BJ (cell line): ENCODE data around the gene NOC2L. TPM values are rescaled to one million over a fixed set of nuclear protein-coding genes. Genes with fewer than 3 reads are reported as not detected.
A peak's percentile ranks its signal among the peaks of the same experiment; 100 is the strongest.

ENCODE experiments used
- CTCF ChIA-PET: fragments of 350-600 bp; formaldehyde crosslinking; extraction: SDS; loops from one replicate; lab custom pipeline; 2021; ENCODE audit warnings: antibody characterized with exemption, inconsistent platforms; lab: Yijun Ruan, JAX
- POLR2A ChIA-PET: fragments of 300-600 bp; sonication (Branson Sonifier 250); formaldehyde crosslinking; extraction: SDS; loops from one replicate; lab custom pipeline; 2021; ENCODE audit warnings: antibody characterized with exemption; lab: Charles Lee
- DNase-seq: peaks from one replicate; pipeline ENCODE4 v3.0.0-alpha.2; 2011; ENCODE audit warnings: low read depth
- H3K27me3 ChIP-seq: 2 replicates; pipeline ENCODE4 v1.6.0; 2011; ENCODE audit warnings: low read length; ENCODE audit not compliant: control insufficient read depth, insufficient read depth
- H3K36me3 ChIP-seq: 2 replicates; pipeline ENCODE4 v1.5.1; 2011; ENCODE audit warnings: low read length; ENCODE audit not compliant: control insufficient read depth, insufficient read depth
- H3K4me3 ChIP-seq: 2 replicates; pipeline ENCODE4 v1.5.1; 2011; ENCODE audit warnings: low read depth, mild to moderate bottlenecking, control low read depth, low read length
- polyA plus RNA-seq: library from polyadenylated mRNA; depleted of rRNA; stranded (reverse); fragments of >200 nt; gene quantifications from 2 replicates; pipeline ENCODE4 v1.2.3, GENCODE V29; 2011
- TF ChIP-seq, protein P1 (sequence below): IDR thresholded peaks from 2 replicates; pipeline ENCODE4 v1.5.1; 2011; ENCODE audit warnings: low read depth, mild to moderate bottlenecking, control low read depth, inconsistent platforms, low read length, moderate library complexity; ENCODE audit not compliant: insufficient read depth

NOC2L gene
- polyA plus RNA-seq, 1 experiment = 49.7 TPM

- no peaks in the 10 kb centered on the region for H3K27me3 ChIP-seq
- CTCF ChIA-PET = no interaction called here
- H3K36me3 ChIP-seq = peaks cover 14% of the 10 kb centered on the region
- POLR2A ChIA-PET = no interaction called here
- no peak for DNase-seq
- TF ChIP-seq, protein P1, sequence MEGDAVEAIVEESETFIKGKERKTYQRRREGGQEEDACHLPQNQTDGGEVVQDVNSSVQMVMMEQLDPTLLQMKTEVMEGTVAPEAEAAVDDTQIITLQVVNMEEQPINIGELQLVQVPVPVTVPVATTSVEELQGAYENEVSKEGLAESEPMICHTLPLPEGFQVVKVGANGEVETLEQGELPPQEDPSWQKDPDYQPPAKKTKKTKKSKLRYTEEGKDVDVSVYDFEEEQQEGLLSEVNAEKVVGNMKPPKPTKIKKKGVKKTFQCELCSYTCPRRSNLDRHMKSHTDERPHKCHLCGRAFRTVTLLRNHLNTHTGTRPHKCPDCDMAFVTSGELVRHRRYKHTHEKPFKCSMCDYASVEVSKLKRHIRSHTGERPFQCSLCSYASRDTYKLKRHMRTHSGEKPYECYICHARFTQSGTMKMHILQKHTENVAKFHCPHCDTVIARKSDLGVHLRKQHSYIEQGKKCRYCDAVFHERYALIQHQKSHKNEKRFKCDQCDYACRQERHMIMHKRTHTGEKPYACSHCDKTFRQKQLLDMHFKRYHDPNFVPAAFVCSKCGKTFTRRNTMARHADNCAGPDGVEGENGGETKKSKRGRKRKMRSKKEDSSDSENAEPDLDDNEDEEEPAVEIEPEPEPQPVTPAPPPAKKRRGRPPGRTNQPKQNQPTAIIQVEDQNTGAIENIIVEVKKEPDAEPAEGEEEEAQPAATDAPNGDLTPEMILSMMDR = no peak
- no peak overlapping the region for H3K4me3 ChIP-seq
These were observed 15.3 kb downstream of the NOC2L start for GRCh38 chr1:943545-944340.

- ChIA-PET POLR2A (no interaction called here), CTCF (interaction anchor here (0.6 to 1.4 kb wide), 3 partner anchors 8 to 69 kb away, joined by 3 to 5 read pairs (median 3); no protein-coding TSS in a partner anchor)
- Histone ChIP-seq H3K4me3 (no peak overlapping the region), H3K27me3 (no peaks in the 10 kb centered on the region), H3K36me3 (peaks cover 8% of the 10 kb centered on the region)
- no peak for DNase-seq
- TF ChIP-seq, protein P1 = no peak
These were observed 16.1 kb downstream of the NOC2L start for GRCh38 chr1:942864-943533.

GRCh38 chr1:942411-942821 lies 16.6 kb downstream of the NOC2L start:
- H3K4me3 ChIP-seq = peak overlapping the region; percentile 36
- TF ChIP-seq, protein P1 = no peak
- H3K36me3 ChIP-seq = peaks cover 4% of the 10 kb centered on the region; the same call in 1 of the 2 replicates
- CTCF ChIA-PET = interaction anchor here (0.6 to 1.7 kb wide), 3 partner anchors 9 to 57 kb away, joined by 3 to 9 read pairs (median 5); no protein-coding TSS in a partner anchor
- POLR2A ChIA-PET = no interaction called here
- no peaks in the 10 kb centered on the region for H3K27me3 ChIP-seq
- DNase-seq = no peak

GRCh38 chr1:941588-942383 lies 17.3 kb downstream of the NOC2L start:
- TF ChIP-seq, protein P1 = no peak
- DNase-seq = no peak
- POLR2A ChIA-PET = no interaction called here
- H3K27me3 ChIP-seq = no peaks in the 10 kb centered on the region
- H3K4me3 ChIP-seq = peak overlapping the region; percentile 36
- CTCF ChIA-PET = interaction anchor here (0.6 to 2.0 kb wide), 5 partner anchors 9 to 122 kb away, joined by 3 to 9 read pairs (median 5); no protein-coding TSS in a partner anchor
- peaks cover 4% of the 10 kb centered on the region; the same call in 1 of the 2 replicates for H3K36me3 ChIP-seq
